Cortex of kidney (tissue), 1 donor: ENCODE measurements around the gene TMEM239.
"Not testable (repeated sequence)": the region's sequence is repeated elsewhere in the genome, so short reads cannot be mapped to it uniquely, and the experiment has no call there.

Experiments
- DNase-seq: peaks from one replicate; lab custom pipeline; 2025; lab: John Stamatoyannopoulos, UW

TMEM239 gene

GRCh38 chr20:2816030-2816582, at the start of gene TMEM239:
TMEM239 (plus strand) TSS chr20:2816364; CDS start chr20:2816555, 191 bp downstream.
- no peak for DNase-seq

GRCh38 chr20:2767768-2768631, 48.2 kb upstream of the TMEM239 start:
- DNase-seq = no peak

GRCh38 chr20:2768632-2769015, 47.5 kb upstream of the TMEM239 start:
- no peak for DNase-seq

GRCh38 chr20:2770091-2770490, 46.1 kb upstream of the TMEM239 start:
- not testable (repeated sequence) for DNase-seq

- no peak for DNase-seq
Measured at GRCh38 chr20:2771631-2772080, 44.5 kb upstream of the TMEM239 start.

GRCh38 chr20:2773812-2774211, 42.4 kb upstream of the TMEM239 start:
- DNase-seq = no peak

GRCh38 chr20:2775139-2775538, 41.0 kb upstream of the TMEM239 start:
- no peak for DNase-seq

- no peak for DNase-seq
Measured at GRCh38 chr20:2778602-2779321, 37.4 kb upstream of the TMEM239 start.

- DNase-seq = no peak
Measured at GRCh38 chr20:2780948-2781347, 35.2 kb upstream of the TMEM239 start.

- no peak for DNase-seq
Measured at GRCh38 chr20:2783908-2784566, 32.1 kb upstream of the TMEM239 start.

GRCh38 chr20:2793471-2793870, 22.7 kb upstream of the TMEM239 start:
- DNase-seq = no peak

GRCh38 chr20:2794202-2794748, 21.9 kb upstream of the TMEM239 start:
- no peak for DNase-seq

GRCh38 chr20:2794866-2795447, 21.2 kb upstream of the TMEM239 start:
- no peak for DNase-seq

- DNase-seq = no peak
Measured at GRCh38 chr20:2795451-2795850, 20.7 kb upstream of the TMEM239 start.

GRCh38 chr20:2796011-2796660, 20.0 kb upstream of the TMEM239 start:
- no peak for DNase-seq

GRCh38 chr20:2797136-2797983, 18.8 kb upstream of the TMEM239 start:
- no peak for DNase-seq

GRCh38 chr20:2798095-2798805, 17.9 kb upstream of the TMEM239 start:
- DNase-seq = no peak

GRCh38 chr20:2798814-2799213, 17.4 kb upstream of the TMEM239 start:
- no peak for DNase-seq

GRCh38 chr20:2799271-2799670, 16.9 kb upstream of the TMEM239 start:
- DNase-seq = no peak
